GM21717 (cell line): ENCODE results near the gene TNS3.

Source experiments
- ATAC-seq: cut with Tn5 transposase; IDR thresholded peaks from one replicate; pipeline ENCODE4 v1.9.1; 2021; ENCODE audit warnings: mild to moderate bottlenecking, moderate library complexity; ENCODE audit not compliant: unreplicated experiment

TNS3 gene

DNA sequence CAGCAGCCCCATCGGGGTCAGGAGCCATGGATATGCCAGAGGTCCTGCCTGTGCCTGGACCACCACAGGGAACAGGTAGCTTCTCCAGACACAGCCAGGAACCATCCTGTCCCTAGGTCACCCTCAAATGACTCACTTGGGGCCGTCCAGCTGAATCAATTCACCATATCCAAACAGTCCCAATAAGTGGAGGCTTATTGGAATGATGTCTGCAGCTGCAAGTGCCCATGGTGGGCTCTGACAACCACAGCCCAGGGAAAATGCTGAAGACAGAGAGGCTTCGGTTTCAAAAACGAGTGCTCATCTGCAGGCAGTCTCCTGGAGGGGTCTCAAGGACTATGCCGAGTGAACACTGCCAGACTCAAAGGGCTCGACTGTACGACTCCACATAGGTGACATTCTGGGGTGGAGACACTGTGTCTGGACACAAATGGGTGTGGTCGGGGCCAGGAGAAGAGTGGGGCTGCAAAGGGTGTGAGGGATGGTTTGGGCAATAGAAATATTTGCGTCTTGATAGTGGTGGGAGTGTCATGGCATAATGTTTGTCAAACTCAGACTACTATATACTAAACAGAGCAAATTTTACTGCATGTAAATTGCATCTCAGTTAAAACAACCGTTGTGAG, 204.8 kb downstream of the TNS3 start:
- ATAC-seq, result no peak

DNA sequence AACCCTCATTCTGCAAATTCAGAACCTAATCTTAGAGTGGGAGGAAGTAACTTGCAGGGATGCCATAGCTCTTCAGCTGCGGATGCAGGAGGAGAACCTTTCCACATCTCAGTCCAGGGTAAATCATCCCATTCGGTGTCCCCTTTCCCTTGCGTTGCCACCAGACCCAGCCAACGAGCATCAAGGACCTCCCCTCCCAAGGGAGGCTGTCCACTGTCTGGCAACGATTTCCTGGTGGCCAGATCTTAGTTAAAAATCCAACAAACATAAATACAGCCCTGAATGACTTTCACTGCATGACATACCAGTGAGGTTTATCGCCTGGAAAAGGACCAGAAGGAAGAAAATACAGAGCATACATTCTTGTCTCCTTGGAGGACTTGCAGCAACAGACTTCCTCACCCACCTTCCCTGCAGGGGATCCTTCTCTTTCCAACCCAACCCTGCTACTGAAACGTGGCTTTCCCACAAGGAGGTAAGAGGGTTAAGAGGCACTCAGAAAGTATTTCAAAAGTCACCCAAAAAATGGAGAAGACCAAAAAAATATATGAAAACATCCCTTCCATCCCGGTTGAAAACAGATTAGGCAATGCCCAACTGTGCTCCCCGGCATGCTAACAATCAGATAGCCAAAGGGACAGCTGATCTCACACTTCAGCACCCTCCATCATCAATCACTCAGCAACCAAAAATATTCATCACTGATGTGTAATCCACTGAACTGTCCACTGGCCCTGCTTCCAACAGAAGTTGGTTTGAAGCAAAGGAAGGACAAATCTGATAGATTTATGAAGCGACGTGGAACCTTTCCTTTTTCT, 206.6 kb downstream of the TNS3 start:
- ATAC-seq, result no peak

DNA sequence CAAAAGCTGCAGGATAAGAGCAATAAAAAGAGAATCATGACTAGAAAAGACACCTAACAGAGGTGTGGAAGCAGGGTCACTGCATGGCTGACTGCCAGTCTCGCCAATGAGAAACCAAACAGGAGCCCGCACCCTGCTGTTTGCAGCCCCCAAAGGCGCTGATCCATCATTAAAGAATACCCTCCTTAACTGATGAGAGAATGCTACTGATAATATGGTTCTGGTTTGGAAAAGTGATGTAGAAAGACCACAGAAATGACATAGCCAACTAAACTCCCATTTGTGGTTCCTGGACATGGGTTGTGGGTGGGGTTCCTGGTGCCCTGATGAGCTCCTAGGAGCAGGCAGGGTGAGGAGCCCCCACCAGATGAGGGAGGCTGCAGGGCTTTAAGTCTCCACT, 207.4 kb downstream of the TNS3 start:
- no peak for ATAC-seq

DNA sequence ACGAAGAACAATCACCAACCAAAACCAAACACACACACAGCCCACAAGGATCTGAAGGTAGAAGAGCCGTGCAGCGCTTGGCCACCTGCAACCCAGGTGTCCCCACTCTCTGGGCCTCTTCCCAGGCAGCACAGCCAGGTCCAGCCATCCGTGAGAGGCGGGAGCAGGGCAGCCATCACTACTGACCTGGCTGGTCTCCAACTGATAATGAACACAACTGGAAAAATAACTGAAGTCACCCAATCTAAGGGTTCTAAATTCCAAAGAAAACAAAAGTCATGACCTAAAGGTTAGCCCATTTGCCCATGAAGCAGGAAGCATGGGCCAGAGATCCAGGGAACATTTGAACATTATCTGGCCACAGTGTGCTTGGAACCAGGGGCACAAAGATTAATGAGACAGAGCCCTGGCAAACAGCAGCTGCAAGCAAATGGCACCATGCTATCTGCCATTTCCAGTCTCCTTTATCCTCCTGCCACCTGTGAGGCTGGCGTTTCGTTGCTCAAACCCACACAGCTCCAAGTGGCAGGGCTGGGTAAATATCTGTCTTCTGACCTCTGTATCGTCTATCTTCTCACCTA, 207.9 kb downstream of the TNS3 start:
- no peak for ATAC-seq

DNA sequence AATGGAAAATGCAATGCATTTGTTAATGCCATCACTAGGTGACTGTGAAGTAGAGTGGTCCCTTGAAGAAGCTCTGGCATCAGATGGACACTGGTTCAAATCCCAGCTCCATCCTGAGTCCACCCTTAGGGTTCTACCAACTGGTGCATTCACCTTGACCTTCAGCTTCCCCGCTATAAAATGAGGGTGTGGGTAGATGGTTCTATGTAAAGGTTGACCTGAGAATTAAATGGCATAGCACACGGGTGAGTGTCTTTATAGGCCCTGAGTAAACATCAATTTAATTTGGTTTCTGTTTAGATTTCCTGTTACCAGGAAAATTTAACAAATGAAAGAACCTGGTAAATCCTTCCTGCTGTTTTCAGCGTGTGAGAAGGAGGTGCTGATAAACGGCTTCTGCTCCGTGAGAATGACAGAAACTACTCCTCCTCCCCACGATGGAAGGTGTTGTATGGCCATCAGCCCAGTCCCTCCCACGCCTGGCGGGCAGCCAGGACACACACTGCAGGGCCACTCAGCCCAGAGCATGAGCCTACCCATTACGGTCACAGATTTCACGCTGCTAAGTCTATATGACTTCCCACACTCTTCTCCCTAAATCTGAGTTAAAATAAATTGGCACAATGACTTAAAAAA, 210.1 kb downstream of the TNS3 start:
- no peak for ATAC-seq

GRCh38 chr7:47371317-47371716, 210.6 kb downstream of the TNS3 start:
- ATAC-seq, result no peak

DNA sequence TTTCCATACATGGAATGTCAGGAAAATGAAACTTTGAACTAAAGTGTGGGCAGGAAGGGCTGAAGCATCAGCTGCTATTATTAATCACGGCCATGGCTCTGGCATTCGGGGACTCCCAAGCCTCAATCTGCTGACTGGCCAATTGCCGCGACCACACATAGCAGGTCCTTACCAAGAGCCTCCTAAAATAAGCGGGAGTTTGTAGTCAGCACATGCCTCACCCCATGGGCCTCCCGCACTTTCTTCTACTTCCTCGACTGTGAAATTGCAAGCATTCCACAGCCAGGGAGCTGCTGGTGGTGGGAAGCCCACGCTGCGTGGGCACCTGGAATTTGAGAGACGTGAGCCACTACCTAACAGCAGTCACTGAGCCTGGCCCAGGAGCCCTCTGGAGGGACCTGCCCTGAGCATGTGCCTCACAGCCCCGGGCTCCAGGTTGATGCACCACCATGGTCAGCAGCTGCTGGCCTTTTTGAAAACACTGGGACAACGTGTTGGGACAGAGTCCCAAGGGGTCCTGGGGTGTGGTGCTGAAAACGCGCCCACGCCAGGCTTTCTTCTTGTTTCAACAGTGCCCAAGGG, 211.4 kb downstream of the TNS3 start:
- ATAC-seq, result no peak

GRCh38 chr7:47369736-47370135, 212.2 kb downstream of the TNS3 start:
- no peak for ATAC-seq

- no peak for ATAC-seq
These were observed 213.6 kb downstream of the TNS3 start for GRCh38 chr7:47368190-47368812.

DNA sequence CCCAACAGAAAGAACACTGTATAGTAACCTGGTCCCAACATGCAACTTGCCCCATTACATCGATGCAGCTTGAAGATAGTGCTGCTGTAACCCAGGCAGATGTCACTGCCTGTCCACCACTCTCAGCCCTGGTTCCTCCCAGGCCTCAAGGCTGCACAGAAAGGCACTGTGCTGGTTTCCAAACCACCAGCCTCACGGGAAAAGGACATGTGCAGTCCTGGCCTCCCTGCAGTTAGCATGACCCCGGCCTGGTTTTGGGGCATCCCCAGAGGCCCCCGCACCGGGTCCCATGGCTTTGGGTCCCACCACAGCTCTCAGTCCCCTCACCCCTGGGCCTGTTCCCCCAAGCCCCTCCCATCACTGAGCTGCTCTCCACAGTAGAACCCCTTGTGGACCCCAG, 214.5 kb downstream of the TNS3 start:
- no peak for ATAC-seq

GRCh38 chr7:47366960-47367359, 215.0 kb downstream of the TNS3 start:
- ATAC-seq, result no peak

DNA sequence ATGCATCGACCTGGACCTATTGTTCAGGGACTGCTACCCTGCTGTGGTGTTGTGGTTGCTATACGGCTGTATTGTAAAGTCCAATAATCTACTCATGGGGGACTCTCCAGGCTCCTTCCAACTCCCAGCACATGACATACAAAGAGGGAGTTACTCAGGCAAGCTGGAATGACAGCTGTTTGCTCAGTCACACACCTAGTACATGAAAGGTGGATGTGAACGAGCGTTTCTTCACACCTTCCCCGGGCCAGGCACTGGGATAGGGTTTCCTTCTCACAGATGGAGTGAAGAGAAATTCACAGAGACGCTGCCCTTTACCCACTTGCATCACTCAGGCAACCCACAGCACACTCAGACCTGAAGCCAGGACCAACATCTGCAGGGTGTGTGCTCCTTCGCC, 215.7 kb downstream of the TNS3 start:
- no peak for ATAC-seq

DNA sequence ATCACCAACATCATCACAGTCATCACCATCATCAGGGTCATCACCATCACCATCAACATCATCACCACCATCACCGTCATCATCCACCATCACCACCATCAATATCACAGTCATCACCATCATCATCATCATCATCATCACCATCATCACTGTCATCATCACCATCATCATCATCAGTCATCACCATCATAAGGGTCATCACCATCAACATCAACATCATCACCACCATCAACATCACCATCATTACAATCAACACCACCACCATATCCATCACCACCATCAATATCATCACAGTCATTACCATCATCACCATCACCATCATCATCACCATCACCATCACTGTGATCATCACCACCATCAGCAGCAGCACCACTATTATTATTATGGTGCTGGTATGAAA, 218.9 kb downstream of the TNS3 start:
- no peak for ATAC-seq

DNA sequence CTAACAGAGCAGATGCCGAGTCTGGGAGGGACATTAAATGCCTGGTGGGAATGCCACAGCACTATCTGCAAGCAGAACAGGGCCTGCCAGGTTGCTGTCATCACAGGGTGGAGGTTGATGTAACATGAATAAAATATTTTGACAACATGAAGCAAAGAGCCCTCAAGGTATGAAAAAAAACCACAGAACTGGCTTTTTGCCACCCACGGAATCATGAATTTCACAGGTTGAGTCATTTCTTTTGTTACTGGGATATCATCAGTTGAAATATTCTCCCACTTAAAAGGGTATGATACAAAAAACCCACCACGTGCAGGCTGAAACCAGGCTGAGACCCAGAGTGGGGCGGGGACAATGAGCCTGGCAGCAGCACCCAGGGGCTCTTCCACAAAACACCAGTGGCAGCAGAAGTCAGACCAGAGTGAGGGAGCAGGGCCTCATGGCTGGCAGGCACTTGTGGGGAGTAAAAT, 220.1 kb downstream of the TNS3 start:
- no peak for ATAC-seq

DNA sequence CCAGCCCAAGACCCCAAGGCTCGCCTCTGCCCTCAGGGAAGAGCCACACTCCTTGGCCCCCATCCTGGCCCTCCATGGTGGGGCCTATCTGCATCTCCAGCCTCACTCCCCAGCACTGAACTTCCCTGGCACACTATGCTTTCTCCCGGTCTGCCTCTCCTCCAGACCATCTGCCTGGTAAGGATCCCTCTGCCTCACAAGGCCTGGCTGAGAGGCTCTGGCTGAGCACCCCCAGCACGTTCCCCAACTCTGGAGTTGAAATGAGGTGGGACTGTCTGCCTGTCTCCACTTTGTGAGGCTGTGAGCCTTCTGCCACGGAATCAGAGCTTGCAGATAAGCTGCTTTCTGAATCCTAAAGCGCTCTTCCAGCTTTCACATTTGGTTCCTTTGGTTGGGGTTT, 220.7 kb downstream of the TNS3 start:
- no peak for ATAC-seq

DNA sequence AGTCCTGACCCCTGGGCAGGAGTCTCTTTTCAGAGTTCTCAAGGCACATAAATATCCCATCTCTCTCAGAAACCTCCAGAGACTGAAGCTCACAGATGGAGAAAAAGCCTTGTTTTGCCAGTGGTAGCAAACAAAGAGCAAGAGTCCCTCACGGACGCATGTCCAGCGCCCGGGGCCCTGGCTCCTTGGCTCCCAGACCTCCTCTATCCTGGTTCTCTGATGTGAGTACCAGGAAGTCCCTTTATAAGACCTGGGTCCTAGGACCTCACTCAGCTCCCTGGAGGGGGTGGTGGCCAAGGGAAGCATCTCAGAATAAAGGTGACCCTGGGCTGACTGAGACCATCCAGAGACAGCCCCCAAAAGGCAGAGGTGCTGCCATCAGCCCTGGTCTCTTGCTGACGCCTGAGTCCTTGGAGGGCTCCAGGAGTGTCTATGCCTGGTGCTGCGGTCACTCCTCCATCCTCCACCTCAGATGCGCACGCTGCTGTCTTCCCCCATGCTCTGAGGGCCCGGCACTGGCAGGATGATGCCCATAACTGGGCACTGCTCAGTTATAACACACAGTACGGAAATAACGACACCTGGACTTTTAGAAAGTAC, 221.5 kb downstream of the TNS3 start:
- no peak for ATAC-seq

GRCh38 chr7:47358944-47359588, 222.8 kb downstream of the TNS3 start:
- no peak for ATAC-seq

GRCh38 chr7:47358357-47358756, 223.6 kb downstream of the TNS3 start:
- ATAC-seq, result no peak

- no peak for ATAC-seq
These were observed 224.0 kb downstream of the TNS3 start for GRCh38 chr7:47357863-47358262.

- no peak for ATAC-seq
These were observed 224.6 kb downstream of the TNS3 start for GRCh38 chr7:47357361-47357760.
